BE2C (cell line): ENCODE data around the gene PDLIM7.

Source experiments
- DNase-seq: peaks from one replicate; pipeline ENCODE4 v3.0.0-alpha.2; 2020
- H3K27me3 ChIP-seq: fragments of 250-450 bp; sonication (Bioruptor Pico); 2 replicates; pipeline ENCODE4 v1.5.1; 2020; ENCODE audit warnings: mild to moderate bottlenecking
- H3K36me3 ChIP-seq: fragments of 250-450 bp; sonication (Bioruptor Pico); 2 replicates; pipeline ENCODE4 v1.5.1; 2020; ENCODE audit warnings: mild to moderate bottlenecking
- H3K4me1 ChIP-seq: fragments of 250-450 bp; sonication (Bioruptor Pico); 2 replicates; pipeline ENCODE4 v1.5.1; 2020
- H3K4me3 ChIP-seq: 2 replicates; pipeline ENCODE4 v1.5.1; 2011; ENCODE audit warnings: low read depth, low read length
- H3K9me3 ChIP-seq: fragments of 250-450 bp; sonication (Bioruptor Pico); 2 replicates; pipeline ENCODE4 v1.5.1; 2020
- TF ChIP-seq, protein P1 (sequence below): IDR thresholded peaks from 2 replicates; pipeline ENCODE4 v1.5.1; 2012; ENCODE audit warnings: mild to moderate bottlenecking, low read depth, low read length

PDLIM7 gene

GRCh38 chr5:177505075-177505474 is 7.7 kb upstream of the PDLIM7 start:
- DNase-seq, result no peak
- Histone ChIP-seq H3K4me3 (no peak overlapping the region), H3K36me3 (peaks cover 1% of the 10 kb centered on the region), H3K4me1 (peaks cover 20% of the 10 kb centered on the region), H3K9me3 (no peaks in the 10 kb centered on the region), H3K27me3 (no peaks in the 10 kb centered on the region)
- TF ChIP-seq, protein P1, sequence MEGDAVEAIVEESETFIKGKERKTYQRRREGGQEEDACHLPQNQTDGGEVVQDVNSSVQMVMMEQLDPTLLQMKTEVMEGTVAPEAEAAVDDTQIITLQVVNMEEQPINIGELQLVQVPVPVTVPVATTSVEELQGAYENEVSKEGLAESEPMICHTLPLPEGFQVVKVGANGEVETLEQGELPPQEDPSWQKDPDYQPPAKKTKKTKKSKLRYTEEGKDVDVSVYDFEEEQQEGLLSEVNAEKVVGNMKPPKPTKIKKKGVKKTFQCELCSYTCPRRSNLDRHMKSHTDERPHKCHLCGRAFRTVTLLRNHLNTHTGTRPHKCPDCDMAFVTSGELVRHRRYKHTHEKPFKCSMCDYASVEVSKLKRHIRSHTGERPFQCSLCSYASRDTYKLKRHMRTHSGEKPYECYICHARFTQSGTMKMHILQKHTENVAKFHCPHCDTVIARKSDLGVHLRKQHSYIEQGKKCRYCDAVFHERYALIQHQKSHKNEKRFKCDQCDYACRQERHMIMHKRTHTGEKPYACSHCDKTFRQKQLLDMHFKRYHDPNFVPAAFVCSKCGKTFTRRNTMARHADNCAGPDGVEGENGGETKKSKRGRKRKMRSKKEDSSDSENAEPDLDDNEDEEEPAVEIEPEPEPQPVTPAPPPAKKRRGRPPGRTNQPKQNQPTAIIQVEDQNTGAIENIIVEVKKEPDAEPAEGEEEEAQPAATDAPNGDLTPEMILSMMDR, result no peak

DNA sequence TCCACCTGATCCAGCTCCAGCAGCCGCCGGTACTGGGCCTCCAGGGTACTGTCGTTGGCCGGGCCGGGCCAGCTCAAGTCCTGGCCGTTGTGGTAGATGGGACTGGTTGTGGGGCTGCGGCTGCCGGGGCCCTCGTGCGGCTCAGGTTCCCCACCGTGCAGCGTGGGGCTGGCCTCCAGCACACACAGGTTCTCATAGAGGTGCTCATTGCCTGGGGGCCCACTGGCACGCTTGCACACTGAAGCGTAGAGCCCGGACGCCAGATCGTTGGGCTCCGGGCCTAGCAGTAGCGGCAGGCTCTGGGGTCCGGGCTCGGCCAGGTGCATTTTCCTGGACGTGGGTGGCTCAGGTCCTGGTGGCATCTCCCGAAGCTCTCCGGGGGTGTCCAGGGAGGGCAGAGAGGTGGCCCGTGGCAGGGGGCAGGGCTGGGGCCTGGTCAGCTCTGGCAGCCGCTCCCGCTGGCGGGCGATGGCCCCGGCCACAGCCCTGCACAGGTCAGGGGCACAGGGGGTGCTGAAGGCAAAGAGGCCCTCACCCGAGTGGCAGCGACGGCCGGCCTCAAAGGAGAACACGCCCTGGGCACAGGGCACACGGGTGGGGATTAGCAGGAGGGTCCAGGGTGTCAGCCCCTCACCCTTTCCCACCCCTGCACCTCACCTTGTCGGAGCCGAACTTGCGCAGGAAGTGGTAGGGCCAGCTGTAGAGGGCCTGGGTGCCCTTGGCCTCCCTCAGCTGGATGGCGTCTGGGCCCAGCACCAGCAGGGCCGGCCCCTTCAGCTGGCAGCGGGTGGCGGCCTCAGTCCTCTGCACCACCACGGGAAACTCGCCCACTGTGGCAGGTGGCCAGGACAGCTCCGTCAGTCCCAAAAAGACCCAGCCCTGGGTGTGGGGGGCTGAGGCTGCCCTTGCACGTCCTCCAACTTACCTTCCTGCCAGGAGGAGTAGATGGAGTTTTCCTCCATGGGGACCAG is 7.0 kb upstream of the PDLIM7 start:
- TF ChIP-seq, protein P1, result no peak
- H3K4me3 ChIP-seq, result no peak overlapping the region
- H3K4me1 ChIP-seq, result peaks cover 16% of the 10 kb centered on the region
- DNase-seq, result no peak
- no peaks in the 10 kb centered on the region for H3K27me3 ChIP-seq
- no peaks in the 10 kb centered on the region for H3K36me3 ChIP-seq
- no peaks in the 10 kb centered on the region for H3K9me3 ChIP-seq

- Histone ChIP-seq H3K4me3 (no peak overlapping the region), H3K9me3 (no peaks in the 10 kb centered on the region), H3K4me1 (peaks cover 19% of the 10 kb centered on the region), H3K27me3 (no peaks in the 10 kb centered on the region), H3K36me3 (no peaks in the 10 kb centered on the region)
- DNase-seq, result no peak
- TF ChIP-seq, protein P1, result no peak
Measured at GRCh38 chr5:177503351-177504085, 6.1 kb upstream of the PDLIM7 start.

DNA sequence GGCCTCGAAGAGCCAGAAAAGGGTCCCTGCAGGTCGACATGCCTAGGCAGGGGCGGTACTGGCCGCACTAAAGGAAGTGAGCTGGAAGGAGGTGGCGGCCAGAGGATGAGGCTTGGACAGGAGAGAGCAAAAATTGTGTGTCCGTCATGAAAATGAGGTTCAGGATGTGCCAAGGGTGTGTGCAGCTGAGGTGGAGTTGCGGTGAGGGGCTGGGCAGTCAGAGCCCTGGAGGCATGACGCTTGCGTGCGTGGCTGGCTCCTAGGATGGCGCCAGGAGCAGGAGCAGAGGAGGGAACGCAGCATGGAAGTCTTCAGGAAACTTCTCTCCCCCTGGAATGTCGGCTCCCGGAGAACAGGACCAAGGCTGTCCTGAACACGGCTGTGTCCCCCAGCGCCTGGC is 5.5 kb upstream of the PDLIM7 start:
- TF ChIP-seq, protein P1, result no peak
- H3K9me3 ChIP-seq, result no peaks in the 10 kb centered on the region
- DNase-seq, result no peak
- peaks cover 24% of the 10 kb centered on the region for H3K4me1 ChIP-seq
- no peaks in the 10 kb centered on the region for H3K27me3 ChIP-seq
- no peak overlapping the region for H3K4me3 ChIP-seq
- no peaks in the 10 kb centered on the region for H3K36me3 ChIP-seq

GRCh38 chr5:177501874-177502678 is 4.7 kb upstream of the PDLIM7 start:
- TF ChIP-seq, protein P1, result no peak
- no peaks in the 10 kb centered on the region for H3K36me3 ChIP-seq
- H3K27me3 ChIP-seq, result no peaks in the 10 kb centered on the region
- H3K9me3 ChIP-seq, result no peaks in the 10 kb centered on the region
- H3K4me3 ChIP-seq, result no peak overlapping the region
- DNase-seq, result no peak
- H3K4me1 ChIP-seq, result peaks cover 24% of the 10 kb centered on the region
